IMR-90 (cell line): ENCODE data around the gene SNRK. TPM values are rescaled to one million over a fixed set of nuclear protein-coding genes. Genes with fewer than 3 reads are reported as not detected.

Source experiments
- ATAC-seq: fragments of 200-7000 bp; cut with Tn5 transposase; 2 replicates; pipeline ENCODE4 v1.9.1; 2020; ENCODE audit warnings: low read depth, mild to moderate bottlenecking, moderate library complexity
- BruUV-seq: library from RNA; stranded (reverse); fragments of 400-500 nt; replicated peaks from 2 replicates; lab custom pipeline; 2021; lab: Mats Ljungman, UMichigan
- CTCF ChIA-PET: fragments of 300-600 bp; formaldehyde crosslinking; extraction: SDS; loops from one replicate; lab custom pipeline; 2021; ENCODE audit warnings: antibody characterized with exemption; lab: Yijun Ruan, JAX
- POLR2A ChIA-PET: fragments of 300-600 bp; sonication (Branson Sonifier 250); formaldehyde crosslinking; loops from one replicate; lab custom pipeline; 2022; ENCODE audit warnings: antibody characterized with exemption; ENCODE audit not compliant: unreplicated experiment; lab: Charles Lee
- DNase-seq: peaks from one replicate; pipeline ENCODE4 v3.0.0; 2013
- H2AFZ ChIP-seq: replicated peaks from 2 replicates; pipeline ENCODE3; 2013; ENCODE audit warnings: low read length, mild to moderate bottlenecking; ENCODE audit not compliant: poor library complexity
- H2AK5ac ChIP-seq: 2 replicates; pipeline ENCODE4 v1.6.1; 2013; ENCODE audit warnings: low read depth, low read length, inconsistent platforms
- H2AK9ac ChIP-seq: replicated peaks from 2 replicates; pipeline ENCODE3; 2013; ENCODE audit warnings: mild to moderate bottlenecking, low read depth, low read length, moderate library complexity; ENCODE audit not compliant: poor library complexity
- H2BK120ac ChIP-seq: 2 replicates; pipeline ENCODE4 v1.6.1; 2013; ENCODE audit warnings: low read depth, low read length, inconsistent platforms
- H2BK15ac ChIP-seq: 3 replicates; pipeline ENCODE4 v1.6.1; 2013; ENCODE audit warnings: low read depth, low read length, inconsistent platforms
- H2BK20ac ChIP-seq: 2 replicates; pipeline ENCODE4 v1.6.1; 2013; ENCODE audit warnings: low read depth, mild to moderate bottlenecking, inconsistent platforms, low read length, moderate library complexity
- H2BK5ac ChIP-seq: 2 replicates; pipeline ENCODE4 v1.6.1; 2013; ENCODE audit warnings: mild to moderate bottlenecking, low read depth, low read length, inconsistent platforms; ENCODE audit not compliant: poor library complexity, severe bottlenecking
- H3K14ac ChIP-seq: replicated peaks from 2 replicates; pipeline ENCODE4 v1.6.1; 2013; ENCODE audit warnings: low read depth, low read length, inconsistent platforms
- H3K18ac ChIP-seq: 2 replicates; pipeline ENCODE4 v1.6.1; 2013; ENCODE audit warnings: low read depth, low read length, control low read depth
- H3K23ac ChIP-seq: 2 replicates; pipeline ENCODE4 v1.6.1; 2013; ENCODE audit warnings: low read depth, low read length, inconsistent platforms
- H3K27ac ChIP-seq: 2 replicates; pipeline ENCODE4 v1.5.1; 2013; ENCODE audit warnings: mild to moderate bottlenecking, control low read depth, low read length; ENCODE audit not compliant: insufficient read depth
- H3K27me3 ChIP-seq: 2 replicates; pipeline ENCODE4 v1.6.1; 2013; ENCODE audit warnings: low read length; ENCODE audit not compliant: control insufficient read depth, insufficient read depth
- H3K36me3 ChIP-seq: 2 replicates; pipeline ENCODE4 v1.6.1; 2013; ENCODE audit warnings: low read length, mixed read lengths; ENCODE audit not compliant: control insufficient read depth, insufficient read depth
- H3K4ac ChIP-seq: 2 replicates; pipeline ENCODE4 v1.6.1; 2013; ENCODE audit warnings: low read depth, low read length, inconsistent platforms
- H3K4me1 ChIP-seq: 2 replicates; pipeline ENCODE4 v1.6.1; 2013; ENCODE audit warnings: low read length, mixed read lengths; ENCODE audit not compliant: control insufficient read depth, insufficient read depth
- H3K4me2 ChIP-seq: 2 replicates; pipeline ENCODE4 v1.6.1; 2013; ENCODE audit warnings: low read depth, mild to moderate bottlenecking, control low read depth, low read length, moderate library complexity
- H3K4me3 ChIP-seq: 2 replicates; pipeline ENCODE4 v1.5.1; 2013; ENCODE audit warnings: low read depth, mild to moderate bottlenecking, control low read depth, low read length, moderate library complexity; ENCODE audit not compliant: insufficient read depth
- H3K56ac ChIP-seq: 2 replicates; pipeline ENCODE4 v1.6.1; 2013; ENCODE audit warnings: low read length, inconsistent platforms; ENCODE audit not compliant: insufficient read depth; ENCODE audit errors: extremely low read depth
- H3K79me1 ChIP-seq, 2 experiments: 2 replicates each; pipeline ENCODE4 v1.6.1; 2013; ENCODE audit warnings: low read length in 2 of 2, inconsistent platforms in 1 of 2, low read depth in 1 of 2
- H3K9ac ChIP-seq: 2 replicates; pipeline ENCODE4 v1.6.1; 2013; ENCODE audit warnings: low read depth, low read length, control low read depth
- H3K9me1 ChIP-seq: 2 replicates; pipeline ENCODE4 v1.6.1; 2013; ENCODE audit warnings: low read length, inconsistent platforms; ENCODE audit not compliant: insufficient read depth
- H3K9me3 ChIP-seq: 2 replicates; pipeline ENCODE4 v1.6.1; 2013; ENCODE audit warnings: low read length; ENCODE audit not compliant: control insufficient read depth, insufficient read depth
- H4K20me1 ChIP-seq: 2 replicates; pipeline ENCODE4 v1.6.1; 2013; ENCODE audit warnings: low read length, inconsistent platforms; ENCODE audit not compliant: insufficient read depth
- H4K5ac ChIP-seq: 2 replicates; pipeline ENCODE4 v1.6.1; 2013; ENCODE audit warnings: mild to moderate bottlenecking, low read depth, low read length, control low read depth
- H4K8ac ChIP-seq, 2 experiments: 2 replicates each; pipeline ENCODE4 v1.6.1; 2013; ENCODE audit warnings: low read depth in 2 of 2, low read length in 2 of 2, control low read depth in 1 of 2, inconsistent platforms in 1 of 2
- H4K91ac ChIP-seq: 2 replicates; pipeline ENCODE4 v1.6.1; 2013; ENCODE audit warnings: low read depth, low read length, inconsistent platforms; ENCODE audit not compliant: insufficient read depth
- MAFK ChIP-seq: IDR thresholded peaks from 2 replicates; pipeline ENCODE4 v1.6.1; 2012; ENCODE audit warnings: low read depth, low read length, improper control_type of control experiment
- RAD21 ChIP-seq: IDR thresholded peaks from 2 replicates; pipeline ENCODE4 v1.6.1; 2012; ENCODE audit warnings: low read length, improper control_type of control experiment
- RFX5 ChIP-seq: IDR thresholded peaks from 2 replicates; pipeline ENCODE4 v1.8.0; 2012; ENCODE audit warnings: low read depth, mild to moderate bottlenecking, low read length, moderate library complexity
- WGBS, 2 experiments: methylation state at CpG; one replicate each; pipeline versions ENCODE4 v1.1.5 to v1.1.7; 2013; ENCODE audit warnings: missing lambda C conversion rate in 2 of 2; ENCODE audit not compliant: insufficient read length in 1 of 2; ENCODE audit errors: extremely low coverage in 2 of 2; 5-methylcytosine and 5-hydroxymethylcytosine counted together
- dilution Hi-C: fragments of 300-500 bp; cut with HindIII; formaldehyde crosslinking; loops from one replicate; pipeline ENCODE4 v1.14.3; 2018; ENCODE audit warnings: low sequenced_read_pairs; ENCODE audit not compliant: unreplicated experiment
- in situ Hi-C: fragments of 300-500 bp; cut with MboI; formaldehyde crosslinking; loops from 3 replicates; pipeline ENCODE4 v1.14.3; 2019; ENCODE audit warnings: low sequenced_read_pairs, inconsistent platforms, mixed read lengths
- intact Hi-C: fragments of 100-400 bp; cut with micrococcal nuclease; formaldehyde crosslinking; loops from 2 replicates; pipeline ENCODE4 v1.10.0; 2022
- polyA plus RNA-seq, 3 experiments: library from polyadenylated mRNA; depleted of rRNA; stranded (reverse); fragments of >200 nt; gene quantifications; 2 replicates each; pipeline ENCODE4 v1.2.3, GENCODE V29; 2012; ENCODE audit warnings: low replicate concordance in 1 of 3
- total RNA-seq: library from RNA; depleted of rRNA; stranded (reverse); fragments of >200 nt; gene quantifications from 2 replicates; pipeline ENCODE4 v1.2.3, GENCODE V29; 2012
- TF ChIP-seq, protein P1 (sequence below): fragments of 150-350 bp; IDR thresholded peaks from 2 replicates; pipeline ENCODE4 v1.6.1; 2017; ENCODE audit warnings: mild to moderate bottlenecking, antibody characterized with exemption, low read length, low read depth
- TF ChIP-seq, protein P2 (sequence below): fragments of 150-350 bp; IDR thresholded peaks from 2 replicates; pipeline ENCODE4 v1.6.1; 2016; ENCODE audit warnings: low read depth, mild to moderate bottlenecking, low read length, moderate library complexity, borderline replicate concordance
- TF ChIP-seq, protein P3 (sequence below): conservative IDR thresholded peaks from 2 replicates; pipeline ENCODE4 v1.5.1; 2012; ENCODE audit warnings: mild to moderate bottlenecking, low read depth, low read length, improper control_type of control experiment

Gene SNRK
- total and polyA plus RNA-seq, 2 of the 4 experiments (the other 2 are of a cell fraction): 4.7 to 23.1 TPM

DNA sequence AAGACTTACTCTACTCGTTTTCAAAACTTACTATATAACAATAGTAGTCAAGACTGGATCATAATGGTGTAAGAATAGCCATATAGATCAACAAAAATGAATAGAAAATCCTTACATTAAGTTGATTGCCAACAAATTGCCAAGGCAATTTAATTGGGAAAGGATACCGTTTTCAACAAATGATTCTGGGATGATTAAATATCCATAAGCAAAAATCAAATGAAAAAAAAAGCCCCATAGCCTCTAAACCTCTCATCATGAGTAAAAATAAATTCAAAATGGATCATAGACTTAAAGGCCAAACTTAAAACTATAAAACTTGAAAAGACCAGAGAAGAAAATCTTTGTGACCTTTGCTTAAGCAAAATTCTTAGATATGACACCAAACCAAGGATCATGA, 5.3 kb upstream of the SNRK start:
- Histone ChIP-seq H3K4me1 (no peaks in the 10 kb centered on the region), H3K36me3 (no peaks in the 10 kb centered on the region), H3K56ac (no peak overlapping the region), H3K4me3 (no peak overlapping the region), H3K4ac (no peak overlapping the region), H4K91ac (no peak overlapping the region), H3K4me2 (no peak overlapping the region), H4K5ac (no peak overlapping the region), H3K9me3 (no peaks in the 10 kb centered on the region; the same call in 1 of the 2 replicates), H3K18ac (no peak overlapping the region), H2BK120ac (no peak overlapping the region), H3K14ac (no peak overlapping the region), H3K9ac (no peak overlapping the region), H2BK15ac (no peak overlapping the region), H3K23ac (no peak overlapping the region), H2AK9ac (no peak overlapping the region), H2BK20ac (no peak overlapping the region), H3K79me1 (no peaks in the 10 kb centered on the region), H4K8ac (no peak overlapping the region), H3K9me1 (no peaks in the 10 kb centered on the region), H3K27ac (no peak overlapping the region), H2AK5ac (no peak overlapping the region), H4K20me1 (no peaks in the 10 kb centered on the region), H3K27me3 (peaks cover 24% of the 10 kb centered on the region), H2BK5ac (no peak overlapping the region), H2AFZ (no peak overlapping the region)
- WGBS, 2 experiments: no CpG with 5 or more reads among the region's 2 CpGs
- dilution Hi-C loops: no loop called here
- in situ Hi-C loops: no loop called here
- intact Hi-C loops: loop anchor here (10.0 kb wide), 1 partner anchor 116 kb away; no protein-coding TSS in a partner anchor
- TF ChIP-seq MAFK (no peak), RFX5 (no peak), RAD21 (no peak)
- TF ChIP-seq, protein P1, sequence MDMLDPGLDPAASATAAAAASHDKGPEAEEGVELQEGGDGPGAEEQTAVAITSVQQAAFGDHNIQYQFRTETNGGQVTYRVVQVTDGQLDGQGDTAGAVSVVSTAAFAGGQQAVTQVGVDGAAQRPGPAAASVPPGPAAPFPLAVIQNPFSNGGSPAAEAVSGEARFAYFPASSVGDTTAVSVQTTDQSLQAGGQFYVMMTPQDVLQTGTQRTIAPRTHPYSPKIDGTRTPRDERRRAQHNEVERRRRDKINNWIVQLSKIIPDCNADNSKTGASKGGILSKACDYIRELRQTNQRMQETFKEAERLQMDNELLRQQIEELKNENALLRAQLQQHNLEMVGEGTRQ: no peak
- TF ChIP-seq, protein P2, sequence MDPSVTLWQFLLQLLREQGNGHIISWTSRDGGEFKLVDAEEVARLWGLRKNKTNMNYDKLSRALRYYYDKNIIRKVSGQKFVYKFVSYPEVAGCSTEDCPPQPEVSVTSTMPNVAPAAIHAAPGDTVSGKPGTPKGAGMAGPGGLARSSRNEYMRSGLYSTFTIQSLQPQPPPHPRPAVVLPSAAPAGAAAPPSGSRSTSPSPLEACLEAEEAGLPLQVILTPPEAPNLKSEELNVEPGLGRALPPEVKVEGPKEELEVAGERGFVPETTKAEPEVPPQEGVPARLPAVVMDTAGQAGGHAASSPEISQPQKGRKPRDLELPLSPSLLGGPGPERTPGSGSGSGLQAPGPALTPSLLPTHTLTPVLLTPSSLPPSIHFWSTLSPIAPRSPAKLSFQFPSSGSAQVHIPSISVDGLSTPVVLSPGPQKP: no peak
- TF ChIP-seq, protein P3, sequence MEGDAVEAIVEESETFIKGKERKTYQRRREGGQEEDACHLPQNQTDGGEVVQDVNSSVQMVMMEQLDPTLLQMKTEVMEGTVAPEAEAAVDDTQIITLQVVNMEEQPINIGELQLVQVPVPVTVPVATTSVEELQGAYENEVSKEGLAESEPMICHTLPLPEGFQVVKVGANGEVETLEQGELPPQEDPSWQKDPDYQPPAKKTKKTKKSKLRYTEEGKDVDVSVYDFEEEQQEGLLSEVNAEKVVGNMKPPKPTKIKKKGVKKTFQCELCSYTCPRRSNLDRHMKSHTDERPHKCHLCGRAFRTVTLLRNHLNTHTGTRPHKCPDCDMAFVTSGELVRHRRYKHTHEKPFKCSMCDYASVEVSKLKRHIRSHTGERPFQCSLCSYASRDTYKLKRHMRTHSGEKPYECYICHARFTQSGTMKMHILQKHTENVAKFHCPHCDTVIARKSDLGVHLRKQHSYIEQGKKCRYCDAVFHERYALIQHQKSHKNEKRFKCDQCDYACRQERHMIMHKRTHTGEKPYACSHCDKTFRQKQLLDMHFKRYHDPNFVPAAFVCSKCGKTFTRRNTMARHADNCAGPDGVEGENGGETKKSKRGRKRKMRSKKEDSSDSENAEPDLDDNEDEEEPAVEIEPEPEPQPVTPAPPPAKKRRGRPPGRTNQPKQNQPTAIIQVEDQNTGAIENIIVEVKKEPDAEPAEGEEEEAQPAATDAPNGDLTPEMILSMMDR: no peak
- no peak for ATAC-seq
- ChIA-PET POLR2A (no interaction called here), CTCF (no interaction called here)
- no TSS peak for BruUV-seq
- no peak for DNase-seq
